ENCODE measurements around the gene PTBP1.

Gene PTBP1

GRCh38 chr19:771332-771785, 25.9 kb upstream of the PTBP1 start:
- FAIRE-seq (no peak), DNase-seq (ENCODE audit: insufficient read length, low spot score) (no peak)
- TF ChIP-seq SPI1 (IDR thresholded peaks at IDR 0.05; ENCODE audit: low read depth, low read length), result no peak
- TF ChIP-seq POLR2A (IDR thresholded peaks at IDR 0.05; ENCODE audit: low read depth, low read length), result no peak
- no peak for TF ChIP-seq POU2F2 (IDR thresholded peaks at IDR 0.05; ENCODE audit: low read depth, low read length)
- TF ChIP-seq PAX5 (IDR thresholded peaks at IDR 0.05; ENCODE audit: insufficient read depth, low read length, severe bottlenecking), result no peak
- TF ChIP-seq TAF1 (IDR thresholded peaks at IDR 0.05; ENCODE audit: low read depth, low read length), result no peak
- no peak for TF ChIP-seq POLR2AphosphoS5 (IDR thresholded peaks at IDR 0.05; ENCODE audit: low read depth, low read length)

GRCh38 chr19:772063-772462, 25.2 kb upstream of the PTBP1 start:
- DNase-seq (ENCODE audit: insufficient read length, low spot score), result no peak
- FAIRE-seq, result no peak
- TF ChIP-seq TAF1 (IDR thresholded peaks at IDR 0.05; ENCODE audit: low read depth, low read length) (no peak), POU2F2 (IDR thresholded peaks at IDR 0.05; ENCODE audit: low read depth, low read length) (no peak), POLR2A (IDR thresholded peaks at IDR 0.05; ENCODE audit: low read depth, low read length) (no peak), PAX5 (IDR thresholded peaks at IDR 0.05; ENCODE audit: insufficient read depth, low read length, severe bottlenecking) (no peak), SPI1 (IDR thresholded peaks at IDR 0.05; ENCODE audit: low read depth, low read length) (no peak), POLR2AphosphoS5 (IDR thresholded peaks at IDR 0.05; ENCODE audit: low read depth, low read length) (no peak)

GRCh38 chr19:772730-773436, 24.4 kb upstream of the PTBP1 start:
- no peak for DNase-seq (ENCODE audit: insufficient read length, low spot score)
- TF ChIP-seq POLR2AphosphoS5 (IDR thresholded peaks at IDR 0.05; ENCODE audit: low read depth, low read length) (no peak), TAF1 (IDR thresholded peaks at IDR 0.05; ENCODE audit: low read depth, low read length) (no peak), SPI1 (IDR thresholded peaks at IDR 0.05; ENCODE audit: low read depth, low read length) (no peak), POLR2A (IDR thresholded peaks at IDR 0.05; ENCODE audit: low read depth, low read length) (no peak), PAX5 (IDR thresholded peaks at IDR 0.05; ENCODE audit: insufficient read depth, low read length, severe bottlenecking) (no peak), POU2F2 (IDR thresholded peaks at IDR 0.05; ENCODE audit: low read depth, low read length) (no peak)
- no peak for FAIRE-seq

DNA sequence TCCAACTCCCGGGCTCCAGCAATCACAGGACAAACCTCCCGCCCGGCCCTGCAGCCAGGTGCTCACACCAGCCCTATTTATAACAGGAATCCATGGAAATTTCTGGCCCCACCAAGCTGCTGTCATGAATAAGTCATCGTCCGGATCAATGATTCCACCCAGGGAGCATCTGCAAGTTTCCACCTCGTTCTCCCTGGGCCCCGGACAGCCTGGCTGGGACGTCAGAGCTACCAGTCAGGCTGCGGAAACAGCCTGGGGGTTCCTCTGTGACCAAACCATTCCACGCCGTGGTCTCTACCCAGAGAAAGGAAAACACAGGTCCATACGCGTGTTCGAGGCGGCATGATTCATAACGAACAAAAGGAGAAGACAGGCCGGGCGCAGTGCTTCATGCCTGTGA, 20.7 kb upstream of the PTBP1 start:
- FAIRE-seq (no peak), DNase-seq (ENCODE audit: insufficient read length, low spot score) (no peak)
- TF ChIP-seq POLR2A (IDR thresholded peaks at IDR 0.05; ENCODE audit: low read depth, low read length) (no peak), TAF1 (IDR thresholded peaks at IDR 0.05; ENCODE audit: low read depth, low read length) (no peak), POU2F2 (IDR thresholded peaks at IDR 0.05; ENCODE audit: low read depth, low read length) (no peak), SPI1 (IDR thresholded peaks at IDR 0.05; ENCODE audit: low read depth, low read length) (no peak), PAX5 (IDR thresholded peaks at IDR 0.05; ENCODE audit: insufficient read depth, low read length, severe bottlenecking) (no peak), POLR2AphosphoS5 (IDR thresholded peaks at IDR 0.05; ENCODE audit: low read depth, low read length) (no peak)

- TF ChIP-seq POLR2AphosphoS5 (IDR thresholded peaks at IDR 0.05; ENCODE audit: low read depth, low read length) (no peak), SPI1 (IDR thresholded peaks at IDR 0.05; ENCODE audit: low read depth, low read length) (no peak), TAF1 (IDR thresholded peaks at IDR 0.05; ENCODE audit: low read depth, low read length) (no peak), POU2F2 (IDR thresholded peaks at IDR 0.05; ENCODE audit: low read depth, low read length) (no peak), POLR2A (IDR thresholded peaks at IDR 0.05; ENCODE audit: low read depth, low read length) (no peak), PAX5 (IDR thresholded peaks at IDR 0.05; ENCODE audit: insufficient read depth, low read length, severe bottlenecking) (no peak)
- FAIRE-seq, result no peak
- no peak for DNase-seq (ENCODE audit: insufficient read length, low spot score)
Measured at GRCh38 chr19:778910-779653, 18.2 kb upstream of the PTBP1 start.

DNA sequence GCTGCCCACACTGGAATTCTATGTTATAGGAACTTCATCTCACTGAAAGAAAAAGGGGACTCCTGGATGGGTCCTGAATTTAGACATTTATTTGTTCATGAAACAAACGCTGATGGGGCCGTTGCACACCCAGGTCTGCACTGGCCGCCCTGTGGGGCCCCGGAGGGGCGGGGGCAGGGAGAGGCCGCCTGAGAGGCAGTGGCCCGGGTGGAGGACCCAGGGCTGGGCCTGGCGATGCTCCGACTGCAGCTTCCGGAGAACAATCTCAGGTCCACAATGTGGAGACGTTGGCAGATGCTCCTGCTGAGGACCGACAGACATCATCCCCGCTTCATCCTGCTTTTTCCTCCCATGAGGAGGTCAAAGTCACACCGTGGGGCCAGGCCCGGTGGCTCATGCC, 16.3 kb upstream of the PTBP1 start:
- no peak for DNase-seq (ENCODE audit: insufficient read length, low spot score)
- FAIRE-seq, result no peak
- TF ChIP-seq POLR2A (IDR thresholded peaks at IDR 0.05; ENCODE audit: low read depth, low read length) (no peak), SPI1 (IDR thresholded peaks at IDR 0.05; ENCODE audit: low read depth, low read length) (no peak), TAF1 (IDR thresholded peaks at IDR 0.05; ENCODE audit: low read depth, low read length) (no peak), POLR2AphosphoS5 (IDR thresholded peaks at IDR 0.05; ENCODE audit: low read depth, low read length) (no peak), PAX5 (IDR thresholded peaks at IDR 0.05; ENCODE audit: insufficient read depth, low read length, severe bottlenecking) (no peak), POU2F2 (IDR thresholded peaks at IDR 0.05; ENCODE audit: low read depth, low read length) (no peak)

GRCh38 chr19:781800-782184, 15.5 kb upstream of the PTBP1 start:
- TF ChIP-seq POLR2A (IDR thresholded peaks at IDR 0.05; ENCODE audit: low read depth, low read length), result no peak
- TF ChIP-seq PAX5 (IDR thresholded peaks at IDR 0.05; ENCODE audit: insufficient read depth, low read length, severe bottlenecking), result no peak
- TF ChIP-seq POLR2AphosphoS5 (IDR thresholded peaks at IDR 0.05; ENCODE audit: low read depth, low read length), result no peak
- TF ChIP-seq SPI1 (IDR thresholded peaks at IDR 0.05; ENCODE audit: low read depth, low read length), result no peak
- no peak for TF ChIP-seq POU2F2 (IDR thresholded peaks at IDR 0.05; ENCODE audit: low read depth, low read length)
- TF ChIP-seq TAF1 (IDR thresholded peaks at IDR 0.05; ENCODE audit: low read depth, low read length), result no peak
- no peak for FAIRE-seq
- DNase-seq (ENCODE audit: insufficient read length, low spot score), result no peak

- no peak for TF ChIP-seq POLR2A (IDR thresholded peaks at IDR 0.05; ENCODE audit: low read depth, low read length)
- TF ChIP-seq POLR2AphosphoS5 (IDR thresholded peaks at IDR 0.05; ENCODE audit: low read depth, low read length), result no peak
- no peak for TF ChIP-seq TAF1 (IDR thresholded peaks at IDR 0.05; ENCODE audit: low read depth, low read length)
- TF ChIP-seq PAX5 (IDR thresholded peaks at IDR 0.05; ENCODE audit: insufficient read depth, low read length, severe bottlenecking), result no peak
- TF ChIP-seq POU2F2 (IDR thresholded peaks at IDR 0.05; ENCODE audit: low read depth, low read length), result no peak
- no peak for TF ChIP-seq SPI1 (IDR thresholded peaks at IDR 0.05; ENCODE audit: low read depth, low read length)
- no peak for DNase-seq (ENCODE audit: insufficient read length, low spot score)
- FAIRE-seq, result no peak
Measured at GRCh38 chr19:782185-782877, 14.9 kb upstream of the PTBP1 start.
